Left lung (tissue), 10 donors: ENCODE measurements around the gene RPL38. TPM values are rescaled to one million over a fixed set of nuclear protein-coding genes. Genes with fewer than 3 reads are reported as not detected.

Experiments used
- ATAC-seq: fragments of 200-7000 bp; cut with Tn5 transposase; one replicate; pipeline ENCODE4 v1.9.1; 2020; ENCODE audit warnings: moderate library complexity
- DNase-seq, 4 donors: peaks; one replicate each; pipeline ENCODE4 v3.0.0-alpha.2; 2013 to 2020
- H3K27ac ChIP-seq, 2 donors: fragments of 200-600 bp; sonication (generic) in 1 of 2; one replicate each; pipeline versions ENCODE4 v1.5.0 to v1.8.0; 2020 to 2021
- H3K27me3 ChIP-seq, 2 donors: fragments of 200-600 bp; sonication (generic) in 1 of 2; one replicate each; pipeline versions ENCODE4 v1.5.0 to v1.8.0; 2020 to 2021
- H3K36me3 ChIP-seq, 2 donors: fragments of 200-600 bp; sonication (generic) in 1 of 2; one replicate each; pipeline versions ENCODE4 v1.5.0 to v1.8.0; 2020 to 2021
- H3K4me1 ChIP-seq, 2 donors: fragments of 200-600 bp; one replicate each; pipeline ENCODE4 v1.8.0; 2021
- H3K4me3 ChIP-seq, 2 donors: fragments of 200-600 bp; sonication (generic) in 1 of 2; one replicate each; pipeline versions ENCODE4 v1.5.0 to v1.8.0; 2020 to 2021; ENCODE audit warnings: mild to moderate bottlenecking in 1 of 2
- H3K9me3 ChIP-seq, 2 donors: fragments of 200-600 bp; sonication (generic) in 1 of 2; one replicate each; pipeline versions ENCODE4 v1.5.0 to v1.8.0; 2020 to 2021
- CTCF ChIP-seq, 2 donors: fragments of 200-600 bp; sonication (generic) in 1 of 2; IDR thresholded peaks; one replicate each; pipeline versions ENCODE4 v1.5.0 to v1.8.0; 2021; ENCODE audit warnings: antibody characterized with exemption in 2 of 2
- intact Hi-C, 2 donors: fragments of 100-400 bp; cut with DNase I; formaldehyde crosslinking; loops; one replicate each; pipeline versions ENCODE4 v1.11.2 to v1.14.2; 2022
- polyA plus RNA-seq, 6 donors: library from polyadenylated mRNA; unstranded; fragments of 120-200 nt; gene quantifications; one replicate each; pipeline ENCODE4 v1.2.1, GENCODE V29; 2013; ENCODE audit not compliant: insufficient read length in 6 of 6
- total RNA-seq, 2 donors: library from RNA; stranded (reverse); fragmentation: NEBNext Ultra II Directional; extraction: Animal tissue kit (Norgen Biotek cat#: 25700); gene quantifications; one replicate each; pipeline ENCODE4 v1.2.1, GENCODE V29; 2021
- donor health status: DM: no; HTN: yes; CAD: no.
- donor health status: DM: no; HTN: no; CAD: no.

Gene RPL38
- total and polyA plus RNA-seq, 8 donors = 624 to 1,464 (median 1,331) TPM

DNA sequence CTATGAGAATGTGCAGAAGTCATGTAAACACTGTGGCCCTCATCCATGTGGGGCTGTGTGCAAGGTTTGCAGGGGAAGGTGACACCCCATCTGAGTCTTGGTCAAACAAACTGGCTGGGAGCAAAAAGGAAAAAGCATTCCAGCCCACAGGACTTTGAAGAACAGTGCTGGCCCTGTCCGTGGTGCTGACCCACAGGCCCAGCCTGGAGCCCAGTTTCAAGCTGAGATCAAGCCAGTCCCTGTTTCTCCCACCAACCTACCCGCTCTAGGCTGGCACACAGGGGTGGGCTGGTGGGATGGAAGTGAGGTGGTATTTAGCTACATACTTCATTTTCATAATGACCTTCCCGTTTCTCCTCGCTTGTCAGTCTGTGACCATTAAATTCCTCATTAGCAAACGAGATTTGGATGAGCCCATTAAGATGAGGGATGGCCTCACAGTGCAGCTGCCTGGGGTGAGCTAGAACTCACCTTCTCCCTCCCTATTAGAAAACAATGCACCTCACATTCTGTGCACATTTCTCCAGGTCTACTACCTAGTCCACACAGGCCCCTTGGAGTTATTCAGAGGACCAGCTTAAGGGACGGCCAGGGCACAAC is 12.6 kb upstream of the RPL38 start:
- H3K36me3 ChIP-seq = no peaks in the 10 kb centered on the region
- ATAC-seq (peak; percentile 48), DNase-seq (peak in 1 of 4 donors; percentile 45)
- no peaks in the 10 kb centered on the region for H3K4me1 ChIP-seq
- no peak overlapping the region for H3K27ac ChIP-seq
- no peaks in the 10 kb centered on the region for H3K9me3 ChIP-seq
- peaks cover 0 to 31% of the 10 kb centered on the region in 2 donors for H3K27me3 ChIP-seq
- intact Hi-C loops = no loop called here
- no peak overlapping the region for H3K4me3 ChIP-seq
- TF ChIP-seq CTCF (IDR thresholded peaks at IDR 0.05) = no peak

DNA sequence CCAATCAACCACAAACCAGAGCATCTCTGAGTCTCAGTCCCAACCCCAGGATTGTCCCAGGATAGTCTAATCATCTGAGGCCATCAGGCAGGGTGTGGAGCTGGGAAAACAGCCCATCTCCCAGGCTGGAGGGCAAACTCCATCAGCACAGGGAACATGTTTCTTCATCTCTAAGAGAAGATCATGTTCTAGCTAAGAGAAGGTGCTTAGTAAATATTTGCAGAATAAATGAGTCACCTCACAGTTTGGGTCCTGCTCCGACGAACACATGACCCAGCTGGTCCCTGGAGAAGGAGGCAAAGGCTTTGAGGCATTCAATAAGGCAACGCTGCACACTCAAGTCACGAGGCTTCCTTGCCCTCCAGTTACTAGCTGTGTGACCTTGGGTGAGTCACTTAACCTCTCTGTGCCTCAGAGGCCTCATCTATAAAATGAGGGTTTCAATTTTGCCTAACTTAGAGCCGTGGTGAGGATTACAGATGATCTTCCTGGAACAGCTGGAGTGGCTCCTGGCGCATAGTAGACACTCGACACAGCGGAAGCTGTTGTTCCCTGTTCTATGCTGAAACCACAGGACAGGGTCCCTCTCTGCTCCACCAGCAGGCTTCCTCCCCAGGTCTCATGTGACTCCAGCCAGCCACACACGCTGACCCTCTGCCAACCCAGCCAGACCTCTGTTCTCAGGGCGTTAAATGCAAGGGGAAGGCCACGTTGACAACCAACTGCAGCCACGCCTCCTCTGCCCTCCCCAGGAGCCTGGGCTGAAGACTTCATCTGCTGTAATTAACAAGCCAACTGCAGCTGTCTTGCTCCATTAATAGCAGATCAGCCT is 10.3 kb upstream of the RPL38 start:
- intact Hi-C loops = no loop called here
- Histone ChIP-seq H3K4me1 (no peaks in the 10 kb centered on the region), H3K4me3 (no peak overlapping the region), H3K9me3 (no peaks in the 10 kb centered on the region), H3K27ac (peak overlapping the region in 1 of 2 donors; percentile 34), H3K27me3 (peaks cover 0 to 38% of the 10 kb centered on the region in 2 donors), H3K36me3 (no peaks in the 10 kb centered on the region)
- ATAC-seq = peak; percentile 75
- TF ChIP-seq CTCF (IDR thresholded peaks at IDR 0.05) = no peak
- peak in 2 of 4 donors; percentile 78 to 86 for DNase-seq

DNA sequence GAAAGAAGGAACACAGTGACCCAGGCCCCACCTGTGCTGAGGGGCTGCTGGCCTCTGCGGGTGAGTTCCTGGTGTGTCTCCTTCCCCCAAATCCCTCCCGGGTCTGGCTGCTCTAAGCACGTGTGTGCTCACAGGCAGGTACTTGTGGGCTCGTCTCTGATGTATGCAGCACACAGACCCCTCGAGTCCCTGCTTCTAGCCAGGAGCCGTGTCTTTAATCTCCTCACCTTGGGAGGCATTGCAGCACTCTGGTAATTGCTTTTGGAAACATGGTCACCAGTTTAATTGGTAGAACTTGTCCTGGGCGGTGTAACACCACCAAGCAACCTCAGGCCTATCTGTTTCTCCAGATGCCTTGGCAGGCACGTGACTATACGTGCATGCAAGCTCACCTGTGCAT is 8.8 kb upstream of the RPL38 start:
- intact Hi-C loops = no loop called here
- no peak overlapping the region for H3K4me3 ChIP-seq
- H3K36me3 ChIP-seq = no peaks in the 10 kb centered on the region
- ATAC-seq (no peak), DNase-seq (no peak)
- peaks cover 0 to 39% of the 10 kb centered on the region in 2 donors for H3K27me3 ChIP-seq
- no peaks in the 10 kb centered on the region for H3K9me3 ChIP-seq
- no peak for TF ChIP-seq CTCF (IDR thresholded peaks at IDR 0.05)
- no peak overlapping the region for H3K27ac ChIP-seq
- H3K4me1 ChIP-seq = peaks cover 0 to 5% of the 10 kb centered on the region in 2 donors

DNA sequence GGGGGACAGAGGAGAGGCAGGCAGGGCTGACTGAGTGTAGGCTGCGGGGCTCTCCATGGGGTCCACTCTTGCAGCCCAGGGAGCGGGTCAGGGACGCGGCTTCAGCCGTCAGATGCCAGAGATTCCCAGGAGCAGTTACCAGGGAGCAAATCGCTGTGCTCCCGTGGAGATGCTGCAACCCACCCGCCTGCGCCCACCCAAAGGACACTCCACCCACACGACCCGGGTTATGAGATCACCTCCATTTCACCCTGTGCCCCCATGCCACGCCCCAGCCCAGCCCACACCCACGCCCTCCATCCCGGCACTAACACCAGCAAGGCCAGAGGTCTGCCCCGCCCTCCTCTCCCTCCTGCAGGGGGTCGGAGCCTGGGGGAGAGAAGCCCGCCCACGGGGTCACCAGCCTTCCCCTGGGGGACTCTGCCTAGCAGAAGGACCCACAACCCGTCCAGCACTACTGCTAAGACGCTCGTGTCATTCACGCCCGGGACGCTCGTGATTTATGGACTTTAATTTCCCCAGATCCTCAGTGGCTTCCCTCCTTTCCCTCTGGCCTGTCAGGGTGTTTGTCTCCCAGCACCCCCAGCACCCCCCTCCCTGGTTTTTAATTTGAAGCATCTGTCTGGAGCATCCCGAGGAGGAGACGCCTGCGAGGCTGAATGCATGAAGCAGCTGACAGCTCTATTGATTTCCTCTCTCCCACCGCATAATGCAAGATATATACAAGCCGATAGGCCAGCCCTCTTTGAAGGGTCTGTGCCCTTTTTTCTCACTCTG is 6.7 kb upstream of the RPL38 start:
- peaks cover 0 to 60% of the 10 kb centered on the region in 2 donors for H3K27me3 ChIP-seq
- ATAC-seq (no peak), DNase-seq (no peak)
- no peak for TF ChIP-seq CTCF (IDR thresholded peaks at IDR 0.05)
- H3K9me3 ChIP-seq = no peaks in the 10 kb centered on the region
- peaks cover 0 to 7% of the 10 kb centered on the region in 2 donors for H3K4me1 ChIP-seq
- no peak overlapping the region for H3K4me3 ChIP-seq
- no peak overlapping the region for H3K27ac ChIP-seq
- H3K36me3 ChIP-seq = no peaks in the 10 kb centered on the region
- intact Hi-C loops = no loop called here

- ATAC-seq (no peak), DNase-seq (no peak)
- H3K4me3 ChIP-seq = no peak overlapping the region
- H3K27me3 ChIP-seq = peaks cover 0 to 71% of the 10 kb centered on the region in 2 donors
- intact Hi-C loops = no loop called here
- TF ChIP-seq CTCF (IDR thresholded peaks at IDR 0.05) = no peak
- no peak overlapping the region for H3K27ac ChIP-seq
- H3K36me3 ChIP-seq = no peaks in the 10 kb centered on the region
- H3K4me1 ChIP-seq = peaks cover 0 to 7% of the 10 kb centered on the region in 2 donors
- no peaks in the 10 kb centered on the region for H3K9me3 ChIP-seq
Observed at GRCh38 chr17:74197801-74198200, 5.7 kb upstream of the RPL38 start.
